Naive B cell (primary cell): ENCODE measurements around the gene SLC44A5. TPM values are rescaled to one million over a fixed set of nuclear protein-coding genes. Genes with fewer than 3 reads are reported as not detected.

Experiments used
- ATAC-seq, 2 donors: fragments of 150-1000 bp; cut with Tn5 transposase; 2 replicates each; pipeline ENCODE4 v1.10.0; 2021; ENCODE audit warnings: low read depth in 2 of 2, mild to moderate bottlenecking in 2 of 2, moderate library complexity in 2 of 2
- DNase-seq: peaks from one replicate; pipeline ENCODE4 v3.0.0; 2022
- H3K27ac Mint-ChIP-seq, 6 donors: one replicate each; pipeline ENCODE4 v1.8.0; 2020 to 2022; ENCODE audit warnings: mild to moderate bottlenecking in 6 of 6, mixed read lengths in 6 of 6, moderate library complexity in 5 of 6, inconsistent platforms in 2 of 6
- H3K27me3 Mint-ChIP-seq, 3 donors: one replicate each; pipeline ENCODE4 v1.8.0; 2021 to 2022; ENCODE audit warnings: mixed read lengths in 3 of 3, mild to moderate bottlenecking in 1 of 3
- H3K36me3 Mint-ChIP-seq, 2 donors: one replicate each; pipeline ENCODE4 v1.8.0; 2020 to 2022; ENCODE audit warnings: mixed read lengths in 2 of 2, inconsistent platforms in 1 of 2, mild to moderate bottlenecking in 1 of 2
- H3K4me1 Mint-ChIP-seq, 3 donors: one replicate each; pipeline ENCODE4 v1.8.0; 2020 to 2022; ENCODE audit warnings: mixed read lengths in 3 of 3, inconsistent platforms in 1 of 3, mild to moderate bottlenecking in 1 of 3, moderate library complexity in 1 of 3
- H3K4me3 Mint-ChIP-seq, 8 donors: one replicate each; pipeline ENCODE4 v1.8.0; 2020 to 2022; ENCODE audit warnings: mild to moderate bottlenecking in 8 of 8, mixed read lengths in 8 of 8, moderate library complexity in 8 of 8, inconsistent platforms in 2 of 8
- H3K9me3 Mint-ChIP-seq, 7 donors: one replicate each; pipeline ENCODE4 v1.8.0; 2020 to 2022; ENCODE audit warnings: mixed read lengths in 7 of 7, mild to moderate bottlenecking in 5 of 7, inconsistent platforms in 2 of 7, moderate library complexity in 1 of 7
- polyA plus RNA-seq, 6 donors: library from polyadenylated mRNA; unstranded; fragments of 300-500 nt; fragmentation: Illumina TruSeq; gene quantifications; one replicate each; pipeline ENCODE4 v1.2.3, GENCODE V29; 2021; ENCODE audit warnings: low read depth in 6 of 6

Gene SLC44A5
- polyA plus RNA-seq, 6 donors from 2014 or later: 0.17 to 2.9 (median 1.3) TPM; not detected in 1

GRCh38 chr1:75341537-75341936 lies 269.4 kb downstream of the SLC44A5 start:
- peak; percentile 30 to 58 for ATAC-seq
- Mint-ChIP-seq H3K27me3 (no peaks in the 10 kb centered on the region), H3K9me3 (peaks cover 0 to 2% (median 0%) of the 10 kb centered on the region in 7 donors), H3K27ac (peak overlapping the region in 2 of 6 donors; percentile 8 to 77), H3K4me3 (peak overlapping the region in 1 of 8 donors; percentile 2), H3K4me1 (peaks cover 0 to 2% (median 0%) of the 10 kb centered on the region in 3 donors), H3K36me3 (no peaks in the 10 kb centered on the region)
- DNase-seq: no peak

- Mint-ChIP-seq H3K36me3 (no peaks in the 10 kb centered on the region), H3K27me3 (no peaks in the 10 kb centered on the region), H3K9me3 (peaks cover 0 to 2% (median 0%) of the 10 kb centered on the region in 7 donors), H3K4me3 (no peak overlapping the region), H3K27ac (no peak overlapping the region), H3K4me1 (peaks cover 0 to 2% (median 0%) of the 10 kb centered on the region in 3 donors)
- no peak for DNase-seq
- peak; percentile 41 to 58 for ATAC-seq
Observed at GRCh38 chr1:75338616-75339483, 272.1 kb downstream of the SLC44A5 start.

GRCh38 chr1:75334876-75335389 lies 276.0 kb downstream of the SLC44A5 start:
- no peaks in the 10 kb centered on the region for H3K36me3 Mint-ChIP-seq
- H3K4me3 Mint-ChIP-seq: no peak overlapping the region
- H3K27ac Mint-ChIP-seq: no peak overlapping the region

GRCh38 chr1:75330624-75331023 lies 280.3 kb downstream of the SLC44A5 start:
- H3K36me3 Mint-ChIP-seq: no peaks in the 10 kb centered on the region
- ATAC-seq: no peak
- no peaks in the 10 kb centered on the region for H3K4me1 Mint-ChIP-seq
- no peak for DNase-seq
- H3K27me3 Mint-ChIP-seq: no peaks in the 10 kb centered on the region
- H3K9me3 Mint-ChIP-seq: no peaks in the 10 kb centered on the region
- no peak overlapping the region for H3K4me3 Mint-ChIP-seq
- H3K27ac Mint-ChIP-seq: no peak overlapping the region

More at GRCh38 chr1:75334876-75335389, 276.0 kb downstream of the SLC44A5 start:
- ATAC-seq: no peak
- H3K4me1 Mint-ChIP-seq: no peaks in the 10 kb centered on the region
- H3K9me3 Mint-ChIP-seq: peaks cover 0 to 2% (median 0%) of the 10 kb centered on the region in 7 donors
- DNase-seq: no peak
- no peaks in the 10 kb centered on the region for H3K27me3 Mint-ChIP-seq

- no peaks in the 10 kb centered on the region for H3K9me3 Mint-ChIP-seq
- DNase-seq: no peak
- H3K4me1 Mint-ChIP-seq: no peaks in the 10 kb centered on the region
- H3K27ac Mint-ChIP-seq: no peak overlapping the region
- H3K4me3 Mint-ChIP-seq: no peak overlapping the region
- no peak for ATAC-seq
- no peaks in the 10 kb centered on the region for H3K36me3 Mint-ChIP-seq
- H3K27me3 Mint-ChIP-seq: no peaks in the 10 kb centered on the region
Observed at GRCh38 chr1:75328691-75329090, 282.2 kb downstream of the SLC44A5 start.

- DNase-seq: no peak
- Mint-ChIP-seq H3K27me3 (no peaks in the 10 kb centered on the region), H3K36me3 (no peaks in the 10 kb centered on the region), H3K4me3 (no peak overlapping the region), H3K4me1 (no peaks in the 10 kb centered on the region), H3K9me3 (peaks cover 0 to 4% (median 2%) of the 10 kb centered on the region in 7 donors), H3K27ac (no peak overlapping the region)
- ATAC-seq: no peak
Observed at GRCh38 chr1:75327395-75327794, 283.5 kb downstream of the SLC44A5 start.

GRCh38 chr1:75317976-75318375 lies 292.9 kb downstream of the SLC44A5 start:
- Mint-ChIP-seq H3K4me1 (no peaks in the 10 kb centered on the region), H3K27ac (peak overlapping the region in 1 of 6 donors; percentile 63), H3K9me3 (peaks cover 0 to 13% (median 4%) of the 10 kb centered on the region in 7 donors), H3K4me3 (no peak overlapping the region), H3K36me3 (no peaks in the 10 kb centered on the region), H3K27me3 (peaks cover 0 to 5% (median 0%) of the 10 kb centered on the region in 3 donors)
- DNase-seq (no peak), ATAC-seq (no peak)

- Mint-ChIP-seq H3K9me3 (peaks cover 0 to 3% (median 2%) of the 10 kb centered on the region in 7 donors), H3K4me1 (no peaks in the 10 kb centered on the region), H3K4me3 (no peak overlapping the region), H3K36me3 (no peaks in the 10 kb centered on the region), H3K27ac (no peak overlapping the region), H3K27me3 (peaks cover 0 to 5% (median 3%) of the 10 kb centered on the region in 3 donors)
- ATAC-seq (no peak), DNase-seq (no peak)
Observed at GRCh38 chr1:75316230-75316629, 294.7 kb downstream of the SLC44A5 start.

- Mint-ChIP-seq H3K27ac (no peak overlapping the region), H3K36me3 (no peaks in the 10 kb centered on the region), H3K27me3 (peaks cover 0 to 5% (median 3%) of the 10 kb centered on the region in 3 donors), H3K4me3 (no peak overlapping the region), H3K4me1 (no peaks in the 10 kb centered on the region), H3K9me3 (peaks cover 0 to 3% (median 0%) of the 10 kb centered on the region in 7 donors)
- DNase-seq (no peak), ATAC-seq (no peak)
Observed at GRCh38 chr1:75312620-75313019, 298.3 kb downstream of the SLC44A5 start.

- no peak overlapping the region for H3K4me3 Mint-ChIP-seq
- H3K27ac Mint-ChIP-seq: no peak overlapping the region
- peaks cover 0 to 3% (median 0%) of the 10 kb centered on the region in 7 donors for H3K9me3 Mint-ChIP-seq
- peaks cover 0 to 3% (median 0%) of the 10 kb centered on the region in 3 donors for H3K27me3 Mint-ChIP-seq
- H3K36me3 Mint-ChIP-seq: no peaks in the 10 kb centered on the region
- ATAC-seq (no peak), DNase-seq (no peak)
- no peaks in the 10 kb centered on the region for H3K4me1 Mint-ChIP-seq
Observed at GRCh38 chr1:75310067-75310466, 300.8 kb downstream of the SLC44A5 start.

GRCh38 chr1:75308365-75308764 lies 302.5 kb downstream of the SLC44A5 start:
- Mint-ChIP-seq H3K9me3 (peaks cover 0 to 3% (median 0%) of the 10 kb centered on the region in 7 donors), H3K4me1 (no peaks in the 10 kb centered on the region), H3K27ac (no peak overlapping the region), H3K4me3 (no peak overlapping the region), H3K27me3 (peaks cover 0 to 3% (median 0%) of the 10 kb centered on the region in 3 donors), H3K36me3 (no peaks in the 10 kb centered on the region)
- DNase-seq: no peak
- no peak for ATAC-seq

- Mint-ChIP-seq H3K4me3 (no peak overlapping the region), H3K27me3 (no peaks in the 10 kb centered on the region), H3K27ac (no peak overlapping the region), H3K36me3 (no peaks in the 10 kb centered on the region), H3K4me1 (no peaks in the 10 kb centered on the region), H3K9me3 (no peaks in the 10 kb centered on the region)
- DNase-seq: no peak
- ATAC-seq: no peak
Observed at GRCh38 chr1:75305061-75305460, 305.9 kb downstream of the SLC44A5 start.

- H3K27me3 Mint-ChIP-seq: no peaks in the 10 kb centered on the region
- H3K9me3 Mint-ChIP-seq: peaks cover 0 to 3% (median 0%) of the 10 kb centered on the region in 7 donors
- H3K27ac Mint-ChIP-seq: no peak overlapping the region
- no peak overlapping the region for H3K4me3 Mint-ChIP-seq
- DNase-seq (no peak), ATAC-seq (no peak)
- H3K4me1 Mint-ChIP-seq: no peaks in the 10 kb centered on the region
- H3K36me3 Mint-ChIP-seq: no peaks in the 10 kb centered on the region
Observed at GRCh38 chr1:75293270-75293669, 317.6 kb downstream of the SLC44A5 start.

GRCh38 chr1:75292013-75292412 lies 318.9 kb downstream of the SLC44A5 start:
- Mint-ChIP-seq H3K27me3 (no peaks in the 10 kb centered on the region), H3K9me3 (peaks cover 0 to 11% (median 0%) of the 10 kb centered on the region in 7 donors), H3K4me3 (no peak overlapping the region), H3K27ac (no peak overlapping the region), H3K36me3 (no peaks in the 10 kb centered on the region), H3K4me1 (no peaks in the 10 kb centered on the region)
- DNase-seq: no peak
- no peak for ATAC-seq
